Muscle of leg (tissue), 11 donors: Measurements from ENCODE around the gene APC. TPM values are rescaled to one million over a fixed set of nuclear protein-coding genes. Genes with fewer than 3 reads are reported as not detected.
A peak's percentile ranks its signal among the peaks of the same experiment; 100 is the strongest.

Source experiments
- DNase-seq: peaks from one replicate; pipeline ENCODE4 v3.0.0; 2013
- H3K27ac ChIP-seq: one replicate; pipeline ENCODE4 v1.5.1; 2013; ENCODE audit warnings: mild to moderate bottlenecking, low read length, control low read depth
- H3K27me3 ChIP-seq: one replicate; pipeline ENCODE4 v1.6.1; 2013; ENCODE audit warnings: low read length; ENCODE audit not compliant: control insufficient read depth, insufficient read depth
- H3K36me3 ChIP-seq: one replicate; pipeline ENCODE4 v1.6.1; 2013; ENCODE audit warnings: low read length; ENCODE audit not compliant: control insufficient read depth, insufficient read depth
- H3K4me1 ChIP-seq: one replicate; pipeline ENCODE4 v1.6.1; 2013; ENCODE audit warnings: low read length; ENCODE audit not compliant: control insufficient read depth, insufficient read depth
- H3K4me3 ChIP-seq: one replicate; pipeline ENCODE4 v1.5.1; 2013; ENCODE audit warnings: low read length, control low read depth
- H3K9me3 ChIP-seq: replicated peaks from 2 replicates; pipeline ENCODE4 v1.6.1; 2013; ENCODE audit warnings: low read depth, low read length; ENCODE audit not compliant: control insufficient read depth
- WGBS: methylation state at CpG from one replicate; pipeline ENCODE4 v1.1.5; 2013; ENCODE audit warnings: missing lambda C conversion rate; ENCODE audit not compliant: insufficient coverage; 5-methylcytosine and 5-hydroxymethylcytosine counted together
- polyA plus RNA-seq, 8 donors: library from polyadenylated mRNA; unstranded; fragments of 120-200 nt; gene quantifications; one replicate each; pipeline versions ENCODE4 v1.2.1 to v1.2.3, GENCODE V29; 2013; ENCODE audit warnings: inconsistent platforms in 1 of 8, low replicate concordance in 1 of 8; ENCODE audit not compliant: insufficient read length in 8 of 8, insufficient read depth in 1 of 8
- total RNA-seq: library from RNA; stranded (reverse); fragments of 120-200 nt; gene quantifications from one replicate; pipeline ENCODE4 v1.2.4, GENCODE V29; 2013

The APC gene
- total and polyA plus RNA-seq, 9 donors = 13.1 to 44.8 (median 26.3) TPM

DNA sequence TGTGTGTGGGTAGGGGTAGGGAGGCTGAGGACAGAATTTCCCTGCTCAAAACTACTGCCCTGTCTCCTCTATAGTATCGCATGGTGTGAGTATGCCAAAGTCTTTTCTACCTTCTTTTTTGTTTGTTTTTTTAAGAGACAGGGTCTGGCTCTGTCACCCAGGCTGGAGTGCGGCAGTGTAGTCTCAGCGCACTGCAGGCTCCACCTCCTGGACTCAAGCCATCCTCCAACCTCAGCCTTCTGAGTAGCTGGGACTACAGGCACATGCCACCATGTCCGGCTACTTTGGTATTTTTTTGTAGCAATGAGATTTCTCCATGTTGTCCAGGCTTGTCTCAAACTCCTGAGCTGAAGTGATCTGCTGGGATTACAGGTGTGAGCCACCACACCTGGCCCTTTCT is 125.9 kb downstream of the APC start:
- Histone ChIP-seq H3K4me1 (peaks cover 13% of the 10 kb centered on the region), H3K9me3 (no peaks in the 10 kb centered on the region), H3K27ac (no peak overlapping the region), H3K36me3 (peaks cover 25% of the 10 kb centered on the region), H3K4me3 (no peak overlapping the region), H3K27me3 (no peaks in the 10 kb centered on the region)
- no CpG with 5 or more reads among the region's 4 CpGs for WGBS
- DNase-seq = no peak

DNA sequence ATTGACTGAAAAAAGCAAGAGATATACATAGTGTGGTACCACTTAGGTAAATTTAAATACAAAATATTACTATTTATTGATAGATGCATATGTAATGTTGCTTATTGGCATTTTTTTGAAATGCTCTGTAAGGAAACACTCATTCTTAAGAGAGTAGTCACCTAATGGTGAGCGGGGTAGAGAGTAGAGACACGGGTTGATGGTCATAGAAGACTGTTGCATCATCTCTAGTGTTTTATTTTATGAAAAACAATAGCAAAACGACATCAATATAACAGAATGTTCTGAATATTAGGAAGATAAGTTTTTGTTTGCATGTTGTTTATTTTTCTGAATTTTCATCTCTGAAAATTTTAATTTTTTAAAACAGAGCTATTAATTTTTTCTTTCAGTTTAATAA is 127.4 kb downstream of the APC start:
- H3K36me3 ChIP-seq = peaks cover 37% of the 10 kb centered on the region
- no peak for DNase-seq
- H3K4me3 ChIP-seq = no peak overlapping the region
- WGBS = no CpG with 5 or more reads among the region's 3 CpGs
- H3K27me3 ChIP-seq = no peaks in the 10 kb centered on the region
- H3K9me3 ChIP-seq = no peaks in the 10 kb centered on the region
- H3K4me1 ChIP-seq = peaks cover 13% of the 10 kb centered on the region
- H3K27ac ChIP-seq = no peak overlapping the region

DNA sequence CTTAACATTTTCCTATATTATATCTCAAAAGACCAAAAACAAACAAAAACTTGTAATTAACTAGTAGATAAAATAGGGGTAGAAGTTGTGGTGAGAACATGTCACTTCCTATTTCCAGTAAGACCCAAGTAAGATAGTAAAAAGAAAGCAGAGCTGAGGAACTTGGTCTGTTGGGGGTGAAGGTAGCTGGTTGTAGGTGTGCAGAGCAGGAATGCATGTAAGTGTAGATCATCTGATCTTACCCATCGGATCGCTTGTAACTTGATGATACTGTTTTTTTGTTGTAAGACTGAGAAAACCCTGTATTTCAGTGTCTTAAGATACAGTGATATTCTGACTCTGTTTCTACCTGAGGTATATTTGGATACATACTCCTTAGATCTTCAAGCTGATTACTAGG is 129.1 kb downstream of the APC start:
- DNase-seq = no peak
- no CpG with 5 or more reads among the region's 2 CpGs for WGBS
- H3K27me3 ChIP-seq = no peaks in the 10 kb centered on the region
- H3K4me1 ChIP-seq = peaks cover 8% of the 10 kb centered on the region
- no peak overlapping the region for H3K4me3 ChIP-seq
- H3K27ac ChIP-seq = no peak overlapping the region
- peaks cover 45% of the 10 kb centered on the region for H3K36me3 ChIP-seq
- no peaks in the 10 kb centered on the region for H3K9me3 ChIP-seq

DNA sequence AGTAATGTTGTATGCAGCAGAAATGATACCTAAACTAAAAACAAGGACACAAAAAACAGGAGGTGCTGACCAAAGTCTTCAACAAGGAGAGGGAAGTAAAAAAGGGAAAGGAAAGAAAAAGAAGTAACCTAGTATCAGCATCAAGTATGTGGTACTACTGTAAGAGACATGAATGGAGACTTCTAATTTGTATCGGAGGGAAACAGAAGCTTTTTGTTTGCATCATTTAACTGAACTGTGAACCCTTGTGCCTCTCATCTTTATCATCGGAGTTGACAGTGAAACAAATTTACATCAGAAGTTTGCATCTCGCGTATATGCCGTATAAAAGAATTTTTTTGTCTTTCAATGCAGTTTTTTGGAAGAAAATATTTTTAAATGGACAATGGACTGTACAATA is 129.7 kb downstream of the APC start:
- H3K4me3 ChIP-seq = no peak overlapping the region
- H3K4me1 ChIP-seq = peaks cover 3% of the 10 kb centered on the region
- WGBS = 100% methylated on average over 2 of the region's 5 CpGs
- no peak for DNase-seq
- H3K9me3 ChIP-seq = no peaks in the 10 kb centered on the region
- H3K36me3 ChIP-seq = peaks cover 45% of the 10 kb centered on the region
- no peak overlapping the region for H3K27ac ChIP-seq
- no peaks in the 10 kb centered on the region for H3K27me3 ChIP-seq

DNA sequence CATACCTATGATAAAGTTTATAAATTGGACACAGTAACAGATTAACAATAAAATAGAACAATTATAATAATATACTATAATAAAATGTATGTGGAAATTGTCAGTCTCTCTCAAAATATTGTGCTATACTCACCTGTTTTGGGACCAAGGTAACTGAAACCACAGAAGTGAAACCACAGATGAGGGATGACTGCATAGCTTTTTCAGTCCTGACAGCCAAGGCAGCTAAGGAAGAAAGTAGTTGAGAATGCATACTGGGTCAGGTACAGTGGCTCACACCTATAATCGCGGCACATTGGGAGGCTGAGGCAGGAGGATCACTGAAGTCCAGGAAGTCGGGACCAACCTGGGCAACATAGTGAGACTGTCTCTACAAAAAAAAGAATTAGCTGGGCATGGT is 132.3 kb downstream of the APC start:
- Histone ChIP-seq H3K27me3 (no peaks in the 10 kb centered on the region), H3K36me3 (peaks cover 36% of the 10 kb centered on the region), H3K27ac (no peak overlapping the region), H3K9me3 (no peaks in the 10 kb centered on the region), H3K4me3 (no peak overlapping the region), H3K4me1 (no peaks in the 10 kb centered on the region)
- WGBS = 100% methylated on average over 2 of the region's 3 CpGs
- DNase-seq = no peak

DNA sequence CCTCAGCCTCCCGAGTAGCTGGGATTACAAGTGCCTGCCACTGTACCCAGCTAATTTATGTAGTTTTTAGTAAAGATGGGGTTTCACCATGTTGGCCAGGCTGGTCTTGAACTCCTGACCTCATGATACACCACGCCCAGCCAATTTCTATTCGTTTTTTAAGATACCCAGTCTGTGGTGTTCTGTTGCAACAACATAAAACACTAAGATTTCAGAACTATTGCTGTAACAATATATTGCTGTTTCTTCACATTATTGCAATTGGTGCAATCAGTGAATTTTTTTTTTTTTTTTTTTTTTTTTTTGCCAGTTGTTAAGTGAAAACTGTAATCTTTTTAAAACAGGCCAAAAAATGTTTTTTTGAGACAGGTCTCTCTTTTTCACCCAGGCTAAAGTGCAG is 133.3 kb downstream of the APC start:
- H3K4me3 ChIP-seq = no peak overlapping the region
- H3K4me1 ChIP-seq = no peaks in the 10 kb centered on the region
- no peaks in the 10 kb centered on the region for H3K27me3 ChIP-seq
- no peak overlapping the region for H3K27ac ChIP-seq
- H3K9me3 ChIP-seq = no peaks in the 10 kb centered on the region
- WGBS = no CpG with 5 or more reads among the region's 3 CpGs
- no peak for DNase-seq
- peaks cover 37% of the 10 kb centered on the region for H3K36me3 ChIP-seq

DNA sequence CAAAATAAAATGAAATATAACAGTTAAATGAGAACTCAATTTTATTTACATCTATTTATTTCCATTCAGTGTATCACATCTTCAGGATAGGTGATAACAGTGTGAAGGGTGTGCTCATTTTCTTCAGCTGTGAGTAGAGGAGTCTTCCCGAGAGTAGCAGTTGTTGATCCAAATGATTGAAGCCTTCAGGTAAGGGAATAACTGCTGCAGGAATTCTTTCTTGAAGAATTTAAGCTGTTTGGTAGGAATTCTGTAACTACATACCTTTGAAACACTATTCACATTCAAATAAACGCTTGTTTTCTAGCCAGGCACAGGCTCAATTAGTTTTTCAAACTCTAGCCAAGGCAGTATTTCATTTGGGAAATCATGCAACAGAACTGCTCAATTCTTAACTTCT is 138.7 kb downstream of the APC start:
- H3K27me3 ChIP-seq = no peaks in the 10 kb centered on the region
- WGBS = 30% methylated on average over 2 of the region's 2 CpGs

DNA sequence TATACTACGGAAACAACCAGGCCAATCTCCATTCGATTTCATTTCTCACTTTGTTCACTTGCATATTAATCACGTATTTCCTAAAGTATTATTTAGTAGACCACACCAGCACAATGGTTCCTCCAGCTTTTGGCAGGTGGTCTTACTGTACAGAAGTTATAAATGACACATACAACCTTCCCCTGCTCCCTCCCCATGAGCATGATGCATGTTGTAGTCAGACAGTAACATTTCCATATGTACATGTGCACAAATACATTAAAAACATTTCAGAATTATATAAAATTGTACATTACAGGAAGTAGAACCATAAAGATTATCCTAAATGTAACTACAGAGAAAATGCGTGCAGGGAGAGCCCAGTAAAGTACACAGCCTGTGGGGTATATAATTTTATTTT is 140.4 kb downstream of the APC start:
- Histone ChIP-seq H3K36me3 (peaks cover 25% of the 10 kb centered on the region), H3K4me1 (peaks cover 5% of the 10 kb centered on the region), H3K27ac (no peak overlapping the region), H3K9me3 (no peaks in the 10 kb centered on the region), H3K4me3 (no peak overlapping the region), H3K27me3 (no peaks in the 10 kb centered on the region)
- WGBS = 81% methylated on average over 2 of the region's 4 CpGs
- DNase-seq = no peak

More for the DNA sequence above, 138.7 kb downstream of the APC start:
- no peaks in the 10 kb centered on the region for H3K9me3 ChIP-seq
- no peak overlapping the region for H3K4me3 ChIP-seq
- peaks cover 5% of the 10 kb centered on the region for H3K4me1 ChIP-seq
- H3K36me3 ChIP-seq = peaks cover 17% of the 10 kb centered on the region
- no peak for DNase-seq
- H3K27ac ChIP-seq = no peak overlapping the region

DNA sequence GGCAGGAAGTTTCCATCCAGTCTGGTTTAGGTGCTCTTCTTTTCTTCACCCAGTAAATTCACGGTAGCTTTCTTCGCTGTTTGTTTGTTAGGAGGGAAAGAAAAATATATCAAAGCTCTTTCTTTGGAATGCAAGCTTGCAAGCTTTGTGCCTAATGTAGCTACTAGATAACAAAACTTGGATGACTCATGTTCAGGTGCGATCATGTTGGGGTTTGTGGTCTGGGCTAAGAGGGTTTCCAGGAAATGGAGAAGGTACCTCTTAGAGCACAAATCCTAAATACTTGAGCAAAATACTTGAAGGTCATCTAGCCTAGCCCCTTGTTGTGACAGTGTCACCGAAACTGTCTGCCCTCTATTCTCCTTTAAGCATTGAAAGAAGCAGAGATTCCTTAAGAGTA is 141.1 kb downstream of the APC start:
- peaks cover 31% of the 10 kb centered on the region for H3K36me3 ChIP-seq
- no peak for DNase-seq
- H3K27ac ChIP-seq = no peak overlapping the region
- WGBS = no CpG with 5 or more reads among the region's 4 CpGs
- no peaks in the 10 kb centered on the region for H3K9me3 ChIP-seq
- H3K4me1 ChIP-seq = peaks cover 5% of the 10 kb centered on the region
- H3K27me3 ChIP-seq = no peaks in the 10 kb centered on the region
- no peak overlapping the region for H3K4me3 ChIP-seq

DNA sequence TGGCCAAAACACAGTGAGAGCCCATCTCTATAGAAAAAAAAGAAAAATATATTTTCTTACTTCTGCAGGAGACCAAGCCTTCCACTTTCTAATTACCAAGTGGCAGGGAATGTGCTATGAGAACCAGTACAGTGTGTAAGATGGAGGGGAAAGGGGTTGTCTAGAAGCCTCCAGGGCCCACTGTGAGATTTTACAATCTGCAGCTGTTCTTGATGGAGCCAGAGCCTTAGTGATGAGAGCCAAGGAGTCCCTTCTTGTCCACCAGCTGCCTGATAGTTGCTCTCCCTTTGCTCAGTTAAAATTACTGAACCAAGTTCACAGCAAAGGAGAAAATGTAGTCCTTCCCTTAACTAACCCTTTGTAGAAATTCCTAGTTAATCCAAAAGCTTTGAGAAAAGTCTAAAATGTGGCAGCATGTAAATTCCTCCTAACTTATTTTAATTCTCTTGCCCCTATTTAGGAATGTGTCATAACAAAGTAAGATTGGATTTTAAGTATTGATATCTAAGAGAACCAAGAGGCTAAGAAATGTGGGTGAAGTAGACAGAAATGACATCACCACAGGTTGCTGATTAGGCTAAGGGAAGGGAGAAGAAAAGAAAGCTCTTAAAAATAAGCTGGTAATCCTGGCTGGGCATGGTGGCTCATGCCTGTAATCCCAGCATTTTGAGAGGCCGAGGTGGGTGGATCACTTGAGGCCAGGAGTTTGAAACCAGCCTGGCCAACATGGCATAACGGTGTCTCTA is 142.7 kb downstream of the APC start:
- peaks cover 42% of the 10 kb centered on the region for H3K36me3 ChIP-seq
- DNase-seq = peak; percentile 89
- H3K4me1 ChIP-seq = peaks cover 5% of the 10 kb centered on the region
- 80% methylated on average over 2 of the region's 2 CpGs for WGBS
- H3K27me3 ChIP-seq = no peaks in the 10 kb centered on the region
- H3K27ac ChIP-seq = peak overlapping the region; percentile 14
- H3K4me3 ChIP-seq = no peak overlapping the region
- no peaks in the 10 kb centered on the region for H3K9me3 ChIP-seq

DNA sequence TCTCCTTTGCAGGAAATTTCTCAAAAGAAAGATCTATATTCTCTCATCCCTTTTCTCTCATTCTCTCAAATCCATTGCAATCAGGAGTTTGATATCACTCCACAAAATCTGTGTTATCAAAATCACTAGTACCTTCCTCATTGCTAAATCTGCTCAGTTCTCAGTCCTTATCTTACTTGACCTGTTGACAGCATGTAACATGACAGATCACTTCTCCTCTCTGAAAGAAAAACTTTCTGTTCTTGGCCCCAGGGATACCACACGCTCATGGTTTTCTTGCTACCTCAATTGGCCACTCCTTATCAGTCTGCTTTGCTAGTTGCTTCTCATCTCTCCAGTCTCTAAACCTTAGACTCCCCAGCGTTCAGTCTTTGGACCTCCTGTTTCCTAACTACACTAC is 145.5 kb downstream of the APC start:
- Histone ChIP-seq H3K27me3 (no peaks in the 10 kb centered on the region), H3K27ac (no peak overlapping the region), H3K9me3 (no peaks in the 10 kb centered on the region), H3K4me3 (no peak overlapping the region), H3K36me3 (peaks cover 48% of the 10 kb centered on the region), H3K4me1 (peaks cover 5% of the 10 kb centered on the region)
- no peak for DNase-seq
- WGBS = 78% methylated on average over 2 of the region's 2 CpGs
